HEK293T (cell line): ENCODE data around the gene ZNF532.

Experiments
- ARNT ChIP-seq: fragments of 450-650 bp; IDR thresholded peaks from 2 replicates; pipeline ENCODE4 v1.6.1; 2017; ENCODE audit warnings: mild to moderate bottlenecking
- FOXA1 ChIP-seq: fragments of 450-650 bp; IDR thresholded peaks from 2 replicates; pipeline ENCODE4 v1.6.1; 2016; ENCODE audit warnings: mild to moderate bottlenecking
- FOXK2 ChIP-seq: fragments of 450-650 bp; IDR thresholded peaks from 2 replicates; pipeline ENCODE4 v1.6.1; 2016; ENCODE audit warnings: mild to moderate bottlenecking
- L3MBTL2 ChIP-seq: fragments of 450-650 bp; conservative IDR thresholded peaks from 2 replicates; pipeline ENCODE4 v1.6.1; 2016; ENCODE audit warnings: mild to moderate bottlenecking
- LEF1 ChIP-seq: fragments of 450-650 bp; IDR thresholded peaks from 2 replicates; pipeline ENCODE4 v1.6.1; 2017; ENCODE audit warnings: mild to moderate bottlenecking, borderline replicate concordance
- SP1 ChIP-seq: fragments of 450-650 bp; IDR thresholded peaks from 2 replicates; pipeline ENCODE4 v1.6.1; 2017

- TF ChIP-seq L3MBTL2 (no peak), SP1 (no peak), FOXK2 (no peak), LEF1 (no peak), FOXA1 (no peak), ARNT (no peak)
Measured at GRCh38 chr18:59011786-59012185, 147.1 kb downstream of the ZNF532 start.
